Neural progenitor cell (in vitro differentiated cells): ENCODE data around the gene AAMP.

Experiments
- EZH2 ChIP-seq: fragments of 200-600 bp; sonication (generic); IDR thresholded peaks from 2 replicates; pipeline ENCODE4 v1.6.1; 2017; ENCODE audit warnings: antibody characterized with exemption, mild to moderate bottlenecking, moderate library complexity
- TF ChIP-seq, protein P1 (sequence below): fragments of 200-600 bp; sonication (generic); IDR thresholded peaks from 2 replicates; pipeline ENCODE4 v1.5.1; 2017; ENCODE audit warnings: antibody characterized with exemption, mild to moderate bottlenecking

GRCh38 chr2:218312267-218312756 lies 42.4 kb upstream of the AAMP start:
- TF ChIP-seq EZH2 = no peak
- TF ChIP-seq, protein P1, sequence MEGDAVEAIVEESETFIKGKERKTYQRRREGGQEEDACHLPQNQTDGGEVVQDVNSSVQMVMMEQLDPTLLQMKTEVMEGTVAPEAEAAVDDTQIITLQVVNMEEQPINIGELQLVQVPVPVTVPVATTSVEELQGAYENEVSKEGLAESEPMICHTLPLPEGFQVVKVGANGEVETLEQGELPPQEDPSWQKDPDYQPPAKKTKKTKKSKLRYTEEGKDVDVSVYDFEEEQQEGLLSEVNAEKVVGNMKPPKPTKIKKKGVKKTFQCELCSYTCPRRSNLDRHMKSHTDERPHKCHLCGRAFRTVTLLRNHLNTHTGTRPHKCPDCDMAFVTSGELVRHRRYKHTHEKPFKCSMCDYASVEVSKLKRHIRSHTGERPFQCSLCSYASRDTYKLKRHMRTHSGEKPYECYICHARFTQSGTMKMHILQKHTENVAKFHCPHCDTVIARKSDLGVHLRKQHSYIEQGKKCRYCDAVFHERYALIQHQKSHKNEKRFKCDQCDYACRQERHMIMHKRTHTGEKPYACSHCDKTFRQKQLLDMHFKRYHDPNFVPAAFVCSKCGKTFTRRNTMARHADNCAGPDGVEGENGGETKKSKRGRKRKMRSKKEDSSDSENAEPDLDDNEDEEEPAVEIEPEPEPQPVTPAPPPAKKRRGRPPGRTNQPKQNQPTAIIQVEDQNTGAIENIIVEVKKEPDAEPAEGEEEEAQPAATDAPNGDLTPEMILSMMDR = no peak
